UCSD-AML1 (cell line): ENCODE results near the gene APOBEC3A.
"Not testable (repeated sequence)": the region's sequence is repeated elsewhere in the genome, so short reads cannot be mapped to it uniquely, and the experiment has no call there.

Source experiments
- DNase-seq: peaks from one replicate; lab custom pipeline; 2025; ENCODE audit not compliant: unreplicated experiment; lab: John Stamatoyannopoulos, UW

APOBEC3A gene

DNA sequence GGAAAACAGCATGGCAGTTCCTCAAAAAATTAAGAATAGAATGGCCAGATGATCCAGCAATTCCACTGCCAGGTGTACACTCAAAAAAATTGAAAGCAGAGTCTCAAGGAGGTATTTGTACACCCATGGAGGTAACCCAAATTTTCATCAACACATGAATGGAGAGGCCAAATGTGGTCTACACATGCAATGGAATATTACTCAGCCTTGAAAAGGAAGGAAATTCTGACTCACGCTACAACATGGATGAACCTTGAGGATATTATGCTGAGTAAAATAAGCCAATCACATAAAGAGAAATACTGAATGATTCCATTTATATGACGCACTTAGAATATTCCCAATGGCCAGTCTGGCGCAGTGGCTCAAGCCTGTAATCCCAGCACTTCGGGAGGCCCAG lies 19.9 kb downstream of the APOBEC3A start:
- not testable (repeated sequence) for DNase-seq

GRCh38 chr22:38980587-38980986 lies 23.2 kb downstream of the APOBEC3A start:
- DNase-seq: not testable (repeated sequence)

GRCh38 chr22:38981005-38981991 lies 23.9 kb downstream of the APOBEC3A start:
- no peak for DNase-seq

- peak; percentile 68 for DNase-seq
Observed at GRCh38 chr22:38981992-38982927, 24.9 kb downstream of the APOBEC3A start, which contains the start of gene APOBEC3B. Gene APOBEC3B (plus strand): TSS chr22:38982347. CDS start chr22:38982454, 107 bp downstream.

- no peak for DNase-seq
Observed at GRCh38 chr22:38984224-38984623, 26.8 kb downstream of the APOBEC3A start.

DNA sequence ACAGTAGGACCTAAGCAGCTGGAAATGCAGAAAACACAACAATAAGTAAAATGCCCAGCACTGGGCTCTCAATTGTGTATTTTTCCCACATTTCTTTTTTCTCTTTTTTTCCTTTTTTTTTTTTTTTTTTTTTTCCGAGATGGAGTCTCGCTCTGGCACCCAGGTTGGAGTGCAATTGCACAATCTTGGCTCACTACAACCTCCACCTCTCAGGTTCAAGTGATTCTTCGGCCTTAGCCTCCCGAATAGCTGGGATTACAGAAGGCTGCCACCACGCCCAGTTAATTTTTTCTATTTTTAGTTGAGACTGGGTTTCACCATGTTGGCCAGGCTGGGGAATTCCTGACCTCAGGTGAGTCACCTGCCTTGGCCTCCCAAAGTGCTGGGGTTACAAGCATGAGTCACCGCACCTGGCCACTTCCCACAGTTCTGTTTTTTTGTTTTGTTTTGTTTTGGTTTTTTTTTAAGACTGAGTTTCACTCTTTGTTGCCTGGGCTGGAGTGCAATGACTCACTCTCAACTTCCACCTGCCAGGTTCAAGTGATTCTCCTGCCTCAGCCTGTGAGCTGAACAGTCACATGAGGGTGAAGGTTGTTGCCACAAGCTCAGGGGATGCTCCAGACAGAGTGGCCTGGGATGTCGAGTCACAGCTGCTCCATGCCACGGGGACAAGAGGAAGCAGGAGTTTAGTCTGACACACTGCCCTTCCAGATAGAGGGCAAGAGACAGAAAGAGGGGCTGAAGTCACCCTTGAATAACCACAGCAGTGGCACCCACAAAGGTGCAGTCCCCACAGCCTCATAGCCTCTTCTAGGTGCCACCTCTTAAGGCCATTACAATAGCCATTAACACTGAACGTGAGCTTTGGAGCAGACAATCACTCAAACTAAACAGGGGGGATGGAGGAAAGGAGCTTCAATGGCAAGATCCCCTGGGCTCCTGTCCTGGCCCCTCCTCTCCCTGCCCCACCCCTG lies 27.7 kb downstream of the APOBEC3A start:
- DNase-seq: not testable (repeated sequence)

DNA sequence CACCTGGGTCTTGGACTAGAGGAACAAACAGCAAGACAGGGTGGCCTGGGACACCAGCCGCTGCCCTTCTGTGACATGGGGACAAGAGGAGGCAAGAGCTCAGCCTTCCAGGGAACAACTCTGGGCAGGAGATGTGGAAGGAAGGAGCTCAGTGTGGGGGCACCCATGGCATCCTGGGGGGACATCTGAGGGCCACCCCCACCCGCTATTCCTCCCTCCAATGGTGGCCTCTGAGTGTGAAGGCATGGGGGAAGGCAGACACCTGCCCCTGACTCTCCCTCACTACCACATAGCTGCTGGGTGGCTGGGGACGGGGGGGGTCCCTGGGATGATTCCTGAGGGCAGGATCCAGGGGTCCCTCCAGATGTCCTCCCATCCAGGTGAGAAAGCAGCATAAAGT lies 29.2 kb downstream of the APOBEC3A start:
- no peak for DNase-seq

- no peak for DNase-seq
Observed at GRCh38 chr22:38987171-38987895, 29.9 kb downstream of the APOBEC3A start.

GRCh38 chr22:38989466-38989865 lies 32.1 kb downstream of the APOBEC3A start:
- DNase-seq: peak; percentile 25

DNA sequence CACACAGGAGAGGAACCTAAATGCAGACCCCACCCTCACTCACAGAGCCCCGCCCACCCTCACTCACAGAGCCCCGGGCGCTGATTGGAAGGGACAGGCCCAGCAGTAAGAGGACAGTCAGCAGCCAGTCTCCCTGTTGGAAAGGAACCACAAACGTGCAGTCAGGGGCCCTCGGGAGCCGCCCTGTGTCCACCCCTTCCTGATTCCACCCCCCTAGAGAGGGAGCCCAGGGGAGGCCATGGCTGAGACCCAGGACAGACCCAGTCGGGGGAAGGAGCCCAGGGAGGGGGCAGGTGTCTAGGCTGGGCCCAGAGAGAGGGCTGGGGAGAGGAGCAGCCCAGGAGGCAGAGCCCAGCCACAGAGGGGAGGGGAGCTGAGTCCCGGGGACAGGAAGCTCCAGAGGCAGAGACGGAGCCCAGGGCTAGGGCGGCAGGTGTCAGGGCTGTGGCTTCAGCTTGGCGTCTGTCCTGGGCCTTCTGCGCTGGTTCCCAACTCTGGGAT lies 35.5 kb downstream of the APOBEC3A start:
- DNase-seq: peak; percentile 37

GRCh38 chr22:38996105-38996504 lies 38.7 kb downstream of the APOBEC3A start:
- DNase-seq: no peak

GRCh38 chr22:38997518-38997917 lies 40.1 kb downstream of the APOBEC3A start:
- DNase-seq: no peak

DNA sequence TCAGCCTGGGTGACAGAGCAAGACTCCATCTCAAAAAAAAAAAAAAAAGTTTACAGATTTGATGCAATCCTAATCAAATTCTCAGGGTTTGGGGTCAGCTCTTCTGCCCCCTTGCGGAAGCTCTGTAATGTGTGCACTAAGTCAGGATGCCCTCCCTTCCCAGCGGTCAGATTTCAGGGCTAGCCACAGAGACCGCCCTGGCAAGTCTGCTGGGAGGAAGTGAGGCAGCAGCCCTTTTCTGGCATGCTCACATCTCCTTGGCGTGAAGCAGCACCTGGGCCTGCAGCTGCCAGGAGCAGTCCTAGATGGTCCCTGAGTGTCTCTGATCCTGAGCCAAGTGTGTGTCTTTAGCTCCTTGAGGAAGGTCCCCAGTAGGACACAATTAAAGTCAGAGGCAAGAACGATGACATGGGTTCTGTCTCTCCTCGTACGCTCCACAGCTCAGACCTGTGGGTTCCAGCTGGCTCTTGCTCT lies 45.8 kb downstream of the APOBEC3A start:
- peak; percentile 81 for DNase-seq

DNA sequence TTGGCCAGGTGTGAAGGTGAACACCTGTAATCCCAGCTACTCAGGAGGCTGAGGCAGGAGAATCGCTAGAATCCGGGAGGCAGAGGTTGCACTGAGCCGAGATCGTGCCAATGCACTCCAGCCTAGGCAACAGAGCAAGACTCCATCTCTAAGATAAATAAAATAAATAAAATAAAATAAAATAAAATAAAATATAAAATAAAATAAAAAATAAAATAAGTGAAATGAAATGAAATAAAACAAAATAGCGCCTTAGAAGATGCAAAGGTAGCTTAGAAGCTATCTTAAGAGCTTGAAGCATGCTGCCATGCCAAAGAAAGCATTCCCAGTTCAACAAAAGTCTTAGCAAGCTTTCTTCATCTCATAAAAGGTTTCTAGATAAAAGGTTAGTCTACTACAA lies 49.8 kb downstream of the APOBEC3A start:
- DNase-seq: no peak

DNA sequence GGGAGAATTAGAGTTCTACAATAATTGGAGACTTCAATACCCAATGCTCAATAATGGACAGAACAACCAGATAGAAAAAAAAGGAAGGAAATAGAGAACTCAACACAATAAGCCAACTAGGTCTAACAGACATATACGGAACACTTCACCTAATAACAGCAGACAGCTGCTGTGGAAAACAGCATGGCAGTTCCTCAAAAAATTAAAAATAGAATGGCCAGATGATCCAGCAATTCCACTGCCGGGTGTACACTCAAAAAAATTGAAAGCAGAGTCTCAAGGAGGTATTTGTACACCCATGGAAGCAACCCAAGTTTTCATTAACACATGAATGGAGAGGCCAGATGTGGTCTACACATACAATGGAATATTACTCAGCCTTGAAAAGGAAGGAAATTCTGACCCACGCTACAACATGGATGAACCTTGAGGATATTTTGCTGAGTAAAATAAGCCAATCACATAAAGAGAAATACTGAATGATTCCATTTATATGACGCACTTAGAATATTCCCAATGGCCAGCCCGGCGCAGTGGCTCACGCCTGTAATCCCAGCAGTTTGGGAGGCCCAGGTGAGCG lies 51.0 kb downstream of the APOBEC3A start:
- DNase-seq: not testable (repeated sequence)

DNA sequence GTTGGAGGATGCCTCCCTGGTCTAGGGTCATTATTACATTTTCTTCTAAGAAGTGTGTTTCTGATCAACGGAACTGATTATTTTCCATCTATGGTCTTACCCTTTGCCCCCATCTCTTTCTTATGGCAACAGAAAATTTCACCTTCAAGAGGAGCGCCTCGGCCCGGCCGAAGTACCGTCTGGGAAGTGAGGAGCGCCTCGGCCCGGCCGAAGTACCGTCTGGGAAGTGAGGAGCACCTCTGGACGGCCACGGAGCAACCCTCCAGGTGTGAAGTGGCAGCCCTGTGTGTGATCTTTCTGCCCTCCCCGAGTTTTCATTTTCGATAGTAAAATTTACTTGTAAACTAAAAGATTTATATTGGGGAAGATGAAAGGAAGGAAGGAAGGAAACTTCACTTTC lies 53.5 kb downstream of the APOBEC3A start:
- DNase-seq: no peak
